OCI-LY1 (cell line): ENCODE results near the gene GMIP.
"Not testable (repeated sequence)": the region's sequence is repeated elsewhere in the genome, so short reads cannot be mapped to it uniquely, and the experiment has no call there.

Experiments used
- H2AFZ ChIP-seq: fragments of 200-600 bp; sonication (generic), shearing (Covaris generic); 2 replicates; pipeline ENCODE4 v1.6.0; 2014; ENCODE audit warnings: antibody characterized with exemption, mild to moderate bottlenecking, low read length
- H3F3A ChIP-seq: fragments of 200-600 bp; sonication (generic), shearing (Covaris generic); 2 replicates; pipeline ENCODE4 v1.6.0; 2014; ENCODE audit warnings: mild to moderate bottlenecking, antibody characterized with exemption, low read length, moderate library complexity; ENCODE audit not compliant: insufficient read depth
- H3K27ac ChIP-seq: fragments of 200-600 bp; sonication (generic); 2 replicates; pipeline ENCODE4 v1.5.1; 2014; ENCODE audit warnings: low read length, mixed run types, mild to moderate bottlenecking, low read depth; ENCODE audit not compliant: poor library complexity, severe bottlenecking
- H3K27me3 ChIP-seq: fragments of 200-600 bp; sonication (generic); 2 replicates; pipeline ENCODE4 v1.6.0; 2014; ENCODE audit warnings: antibody characterized with exemption, mild to moderate bottlenecking, low read length, moderate library complexity; ENCODE audit not compliant: insufficient read depth
- H3K36me3 ChIP-seq: fragments of 200-600 bp; sonication (generic); 2 replicates; pipeline ENCODE4 v1.6.1; 2014; ENCODE audit warnings: mild to moderate bottlenecking, antibody characterized with exemption, low read length, moderate library complexity, mixed read lengths; ENCODE audit not compliant: insufficient read depth
- H3K4me1 ChIP-seq: fragments of 200-600 bp; sonication (generic); 2 replicates; pipeline ENCODE4 v1.5.1; 2014; ENCODE audit warnings: mild to moderate bottlenecking, low read length, moderate library complexity; ENCODE audit not compliant: insufficient read depth, severe bottlenecking
- H3K4me2 ChIP-seq: fragments of 200-600 bp; sonication (generic), shearing (Covaris generic); 2 replicates; pipeline ENCODE4 v1.6.1; 2014; ENCODE audit warnings: low read length
- H3K4me3 ChIP-seq: fragments of 200-600 bp; sonication (generic); 2 replicates; pipeline ENCODE4 v1.5.1; 2014; ENCODE audit warnings: low read length, low read depth, mild to moderate bottlenecking, mixed read lengths; ENCODE audit not compliant: poor library complexity, severe bottlenecking
- H3K79me2 ChIP-seq: fragments of 200-600 bp; shearing (Covaris generic); 2 replicates; pipeline ENCODE4 v1.6.1; 2016; ENCODE audit warnings: mixed run types, low read length, mixed read lengths; ENCODE audit not compliant: insufficient read depth
- H3K9ac ChIP-seq: fragments of 200-600 bp; sonication (generic), shearing (Covaris generic); 2 replicates; pipeline ENCODE4 v1.6.1; 2014; ENCODE audit warnings: mild to moderate bottlenecking, low read length, mixed read lengths
- H3K9me2 ChIP-seq: fragments of 200-600 bp; sonication (generic), shearing (Covaris generic); 2 replicates; pipeline ENCODE4 v1.6.1; 2014; ENCODE audit warnings: low read depth, mild to moderate bottlenecking, low read length, mixed read lengths
- H3K9me3 ChIP-seq: fragments of 200-600 bp; shearing (Covaris generic); 2 replicates; pipeline ENCODE4 v1.6.1; 2014; ENCODE audit warnings: low read length, mixed read lengths
- H4K20me1 ChIP-seq: fragments of 200-600 bp; sonication (generic), shearing (Covaris generic); 2 replicates; pipeline ENCODE4 v1.6.0; 2016; ENCODE audit warnings: mild to moderate bottlenecking, low read length; ENCODE audit not compliant: insufficient read depth
- EZH2 ChIP-seq: fragments of 200-600 bp; sonication (generic), shearing (Covaris generic); IDR thresholded peaks from 2 replicates; pipeline ENCODE4 v1.8.0; 2017; ENCODE audit warnings: borderline replicate concordance, mixed run types, mild to moderate bottlenecking, antibody characterized with exemption, low read length, moderate library complexity, mixed read lengths
- TF ChIP-seq, protein P1 (sequence below): fragments of 200-600 bp; sonication (generic), shearing (Covaris generic); IDR thresholded peaks from 2 replicates; pipeline ENCODE4 v1.5.1; 2017; ENCODE audit warnings: mild to moderate bottlenecking, antibody characterized with exemption, low read length, moderate library complexity, mixed read lengths

The GMIP gene

DNA sequence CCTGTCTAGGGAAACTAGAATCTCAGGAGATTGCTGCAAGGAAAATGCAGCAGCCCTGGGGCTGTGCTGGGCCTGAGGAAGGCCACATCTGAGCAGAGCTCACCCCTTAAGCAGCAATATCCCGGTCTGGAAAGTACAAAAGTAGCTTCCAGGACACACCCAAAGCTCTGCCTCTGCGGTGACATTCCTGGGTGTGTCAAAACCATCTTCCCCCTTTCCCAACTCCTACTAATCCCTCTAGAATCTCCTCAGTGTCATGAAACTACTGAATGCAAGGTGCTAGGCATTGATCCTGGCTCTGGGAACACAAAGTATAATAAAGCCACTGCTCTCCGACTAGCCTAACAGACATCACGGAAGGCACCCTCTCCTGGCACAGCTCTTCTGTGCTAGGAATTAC, 30.0 kb downstream of the GMIP start:
- no peak for TF ChIP-seq EZH2
- TF ChIP-seq, protein P1, sequence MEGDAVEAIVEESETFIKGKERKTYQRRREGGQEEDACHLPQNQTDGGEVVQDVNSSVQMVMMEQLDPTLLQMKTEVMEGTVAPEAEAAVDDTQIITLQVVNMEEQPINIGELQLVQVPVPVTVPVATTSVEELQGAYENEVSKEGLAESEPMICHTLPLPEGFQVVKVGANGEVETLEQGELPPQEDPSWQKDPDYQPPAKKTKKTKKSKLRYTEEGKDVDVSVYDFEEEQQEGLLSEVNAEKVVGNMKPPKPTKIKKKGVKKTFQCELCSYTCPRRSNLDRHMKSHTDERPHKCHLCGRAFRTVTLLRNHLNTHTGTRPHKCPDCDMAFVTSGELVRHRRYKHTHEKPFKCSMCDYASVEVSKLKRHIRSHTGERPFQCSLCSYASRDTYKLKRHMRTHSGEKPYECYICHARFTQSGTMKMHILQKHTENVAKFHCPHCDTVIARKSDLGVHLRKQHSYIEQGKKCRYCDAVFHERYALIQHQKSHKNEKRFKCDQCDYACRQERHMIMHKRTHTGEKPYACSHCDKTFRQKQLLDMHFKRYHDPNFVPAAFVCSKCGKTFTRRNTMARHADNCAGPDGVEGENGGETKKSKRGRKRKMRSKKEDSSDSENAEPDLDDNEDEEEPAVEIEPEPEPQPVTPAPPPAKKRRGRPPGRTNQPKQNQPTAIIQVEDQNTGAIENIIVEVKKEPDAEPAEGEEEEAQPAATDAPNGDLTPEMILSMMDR = no peak
- Histone ChIP-seq H3F3A (no peaks in the 10 kb centered on the region), H3K4me1 (peaks cover 20% of the 10 kb centered on the region), H2AFZ (no peak overlapping the region), H3K27me3 (no peaks in the 10 kb centered on the region), H3K9me2 (no peaks in the 10 kb centered on the region), H3K9me3 (no peaks in the 10 kb centered on the region), H3K4me2 (no peak overlapping the region), H3K27ac (no peak overlapping the region), H3K4me3 (no peak overlapping the region), H3K79me2 (no peaks in the 10 kb centered on the region), H4K20me1 (no peaks in the 10 kb centered on the region), H3K36me3 (no peaks in the 10 kb centered on the region; the same call in 1 of the 2 replicates), H3K9ac (no peak overlapping the region)

DNA sequence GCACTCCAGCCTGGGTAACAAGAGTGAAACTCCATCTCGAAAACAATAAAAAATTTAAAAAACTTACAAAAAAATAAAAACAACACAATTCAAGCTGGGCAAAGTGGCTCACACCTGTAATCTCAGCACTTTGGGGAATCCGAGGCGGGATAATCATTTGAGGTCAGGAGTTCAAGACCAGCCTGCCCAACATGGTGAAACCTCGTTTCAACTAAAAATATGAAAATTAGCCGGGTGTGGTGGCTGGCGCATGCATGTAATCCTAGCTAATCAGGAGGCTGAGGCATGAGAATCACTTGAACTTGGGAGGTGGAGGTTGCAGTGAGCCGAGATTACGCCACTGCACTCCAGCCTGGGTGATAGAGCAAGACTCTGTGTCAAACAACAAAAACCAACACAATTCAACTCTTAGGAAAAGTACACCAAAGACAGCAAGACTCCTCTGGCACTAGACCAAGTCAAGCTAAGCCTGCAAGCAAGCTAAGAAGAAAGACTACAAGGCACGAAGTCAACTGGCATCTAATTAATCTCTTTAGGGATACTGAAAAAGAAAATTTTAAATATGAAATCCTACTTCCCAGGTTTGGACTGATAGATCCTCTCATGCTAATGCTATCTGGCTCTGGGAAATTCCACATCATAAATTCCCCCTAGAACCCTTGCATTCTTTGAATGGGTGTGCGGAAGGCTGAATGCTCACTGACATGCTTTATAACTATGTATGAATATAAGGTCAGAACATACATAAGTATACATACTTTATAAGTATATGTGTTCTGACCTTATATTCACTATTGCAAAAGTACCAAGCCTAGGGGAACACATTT, 32.9 kb downstream of the GMIP start:
- H3K9me3 ChIP-seq = no peaks in the 10 kb centered on the region
- no peak overlapping the region for H3K9ac ChIP-seq
- H3K36me3 ChIP-seq = peaks cover 14% of the 10 kb centered on the region; the same call in 1 of the 2 replicates
- TF ChIP-seq, protein P1 = no peak
- no peak for TF ChIP-seq EZH2
- H3K79me2 ChIP-seq = no peaks in the 10 kb centered on the region
- peaks cover 14% of the 10 kb centered on the region for H3K4me1 ChIP-seq
- H3K9me2 ChIP-seq = no peaks in the 10 kb centered on the region
- no peaks in the 10 kb centered on the region for H4K20me1 ChIP-seq
- H3K27ac ChIP-seq = no peak overlapping the region
- no peak overlapping the region for H3K4me2 ChIP-seq
- H3K27me3 ChIP-seq = no peaks in the 10 kb centered on the region
- no peak overlapping the region for H3K4me3 ChIP-seq
- H2AFZ ChIP-seq = no peak overlapping the region
- no peaks in the 10 kb centered on the region for H3F3A ChIP-seq

DNA sequence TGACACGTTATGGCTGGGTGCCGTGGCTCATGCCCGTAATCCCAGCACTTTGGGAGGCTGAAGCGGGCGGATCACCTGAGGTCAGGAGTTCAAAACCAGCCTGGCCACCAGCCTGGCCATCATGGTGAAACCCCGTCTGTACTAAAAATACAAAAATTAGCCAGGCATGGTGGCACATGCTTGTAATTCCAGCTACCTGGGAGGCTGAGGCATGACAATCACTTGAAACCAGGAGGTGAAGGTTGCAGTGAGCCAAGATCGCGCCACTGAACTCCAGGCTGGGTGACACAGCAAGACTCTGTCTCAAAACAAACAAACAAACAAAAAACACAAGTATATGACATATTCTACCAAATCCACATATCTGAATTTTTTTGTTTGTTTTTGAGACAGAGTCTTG, 36.8 kb downstream of the GMIP start:
- Histone ChIP-seq H3K36me3 (peaks cover 14% of the 10 kb centered on the region; the same call in 1 of the 2 replicates), H3K4me1 (peaks cover 31% of the 10 kb centered on the region)
- H3F3A ChIP-seq, H3K27ac ChIP-seq, H3K4me3 ChIP-seq, H3K9me3 ChIP-seq, H3K9ac ChIP-seq, H3K79me2 ChIP-seq, H2AFZ ChIP-seq, H3K9me2 ChIP-seq, H3K4me2 ChIP-seq, H3K27me3 ChIP-seq, H4K20me1 ChIP-seq: not testable (repeated sequence)

DNA sequence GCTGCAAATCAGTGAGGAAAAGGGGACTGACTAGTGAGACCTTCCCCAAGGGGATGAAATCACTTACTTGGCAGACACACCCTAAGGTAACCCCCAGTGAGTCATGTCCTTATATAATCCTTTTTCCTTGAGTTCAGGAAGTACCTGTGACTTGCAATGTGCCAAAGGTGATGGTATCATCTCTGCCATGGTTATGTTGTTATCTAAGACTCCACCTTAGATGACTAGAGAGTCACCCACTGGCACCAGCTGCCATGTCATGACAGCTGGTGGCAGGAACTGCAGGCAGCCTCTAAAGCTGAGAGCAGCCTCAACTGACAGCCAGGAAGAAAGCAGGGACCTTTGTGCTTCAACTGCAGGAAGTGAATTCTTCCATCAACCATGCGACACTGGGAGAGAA, 37.4 kb downstream of the GMIP start:
- no peaks in the 10 kb centered on the region for H3F3A ChIP-seq
- no peaks in the 10 kb centered on the region for H3K27me3 ChIP-seq
- no peak overlapping the region for H2AFZ ChIP-seq
- H3K4me2 ChIP-seq = no peak overlapping the region
- H3K4me3 ChIP-seq = no peak overlapping the region
- no peaks in the 10 kb centered on the region for H3K79me2 ChIP-seq
- no peaks in the 10 kb centered on the region for H4K20me1 ChIP-seq
- H3K36me3 ChIP-seq = peaks cover 14% of the 10 kb centered on the region; the same call in 1 of the 2 replicates
- no peak for TF ChIP-seq EZH2
- TF ChIP-seq, protein P1 = no peak
- H3K9me2 ChIP-seq = no peaks in the 10 kb centered on the region
- H3K27ac ChIP-seq = no peak overlapping the region
- H3K4me1 ChIP-seq = peaks cover 38% of the 10 kb centered on the region
- no peaks in the 10 kb centered on the region for H3K9me3 ChIP-seq
- no peak overlapping the region for H3K9ac ChIP-seq
